Testis (tissue), 3 donors: ENCODE results near the gene SMC5. TPM values are rescaled to one million over a fixed set of nuclear protein-coding genes. Genes with fewer than 3 reads are reported as not detected.
A peak's percentile ranks its signal among the peaks of the same experiment; 100 is the strongest.

Experiments
- DNase-seq: peaks from one replicate; pipeline ENCODE4 v3.0.0-alpha.2; 2019
- H3K27ac ChIP-seq, 2 donors: fragments of 200-600 bp; sonication (generic); one replicate each; pipeline ENCODE4 v1.5.1; 2019
- H3K27me3 ChIP-seq: fragments of 200-600 bp; sonication (generic); one replicate; pipeline ENCODE4 v1.5.1; 2019
- H3K36me3 ChIP-seq: fragments of 200-600 bp; sonication (generic); one replicate; pipeline ENCODE4 v1.5.1; 2017; ENCODE audit warnings: low read depth; ENCODE audit errors: missing control alignments
- H3K4me1 ChIP-seq: fragments of 200-600 bp; sonication (generic); one replicate; pipeline ENCODE4 v1.5.1; 2019
- H3K4me3 ChIP-seq, 2 donors: fragments of 200-600 bp; sonication (generic); one replicate each; pipeline ENCODE4 v1.5.1; 2017 to 2019
- H3K9me3 ChIP-seq: fragments of 200-600 bp; sonication (generic); one replicate; pipeline ENCODE4 v1.5.1; 2017
- CTCF ChIP-seq, 3 experiments: fragments of 450-650 bp in 2 of 3; fragments of 200-600 bp in 1 of 3; sonication (generic) in 1 of 3; IDR thresholded peaks; one replicate each; pipeline ENCODE4 v1.5.1; 2016 to 2019; ENCODE audit warnings: antibody characterized with exemption in 3 of 3, mild to moderate bottlenecking in 2 of 3, moderate library complexity in 1 of 3
- POLR2A ChIP-seq: fragments of 450-650 bp; IDR thresholded peaks from one replicate; pipeline ENCODE4 v1.6.1; 2017; ENCODE audit warnings: antibody characterized with exemption, mild to moderate bottlenecking, moderate library complexity
- WGBS, 2 donors: methylation state at CpG; one replicate each; pipeline ENCODE4 v1.1.5; 2018; 5-methylcytosine and 5-hydroxymethylcytosine counted together
- intact Hi-C: fragments of 100-400 bp; cut with DNase I; formaldehyde crosslinking; loops from one replicate; pipeline ENCODE4 v1.15.1; 2023; ENCODE audit warnings: low total_unique reads
- polyA plus RNA-seq: library from polyadenylated mRNA; stranded (reverse); fragments of 350-450 nt; fragmentation: Illumina TruSeq; extraction: RNeasy Lipid Tissue Mini Kit (QIAGEN cat#74804); gene quantifications from one replicate; pipeline ENCODE4 v1.2.3, GENCODE V29; 2014; ENCODE audit warnings: low read depth, low replicate concordance; ENCODE audit not compliant: insufficient read depth
- total RNA-seq, 2 donors: library from RNA; depleted of rRNA; stranded (reverse); fragments of >200 nt; gene quantifications; one replicate each; pipeline ENCODE4 v1.2.3, GENCODE V29; 2016

SMC5 gene
- total and polyA plus RNA-seq, 3 donors from 2014 or later: 11.9 to 42.6 (median 39.0) TPM

GRCh38 chr9:70374962-70375618 lies 116.3 kb downstream of the SMC5 start:
- no peaks in the 10 kb centered on the region for H3K9me3 ChIP-seq
- peak overlapping the region in 1 of 2 donors; percentile 38 for H3K27ac ChIP-seq
- peak; percentile 27 for DNase-seq
- H3K4me3 ChIP-seq: no peak overlapping the region
- intact Hi-C loops: no loop called here
- H3K4me1 ChIP-seq: no peaks in the 10 kb centered on the region
- no peak for TF ChIP-seq CTCF (IDR thresholded peaks at IDR 0.05)
- no peak for TF ChIP-seq POLR2A
- no peaks in the 10 kb centered on the region for H3K36me3 ChIP-seq
- H3K27me3 ChIP-seq: no peaks in the 10 kb centered on the region
- 53 to 55% methylated on average over 17 of the region's 17 CpGs for WGBS, 2 donors

GRCh38 chr9:70382046-70382708 lies 123.4 kb downstream of the SMC5 start:
- intact Hi-C loops: no loop called here
- H3K4me1 ChIP-seq: no peaks in the 10 kb centered on the region
- no peak overlapping the region for H3K4me3 ChIP-seq
- H3K36me3 ChIP-seq: no peaks in the 10 kb centered on the region
- no peak overlapping the region for H3K27ac ChIP-seq
- TF ChIP-seq POLR2A: no peak
- TF ChIP-seq CTCF (IDR thresholded peaks at IDR 0.05): no peak
- H3K27me3 ChIP-seq: no peaks in the 10 kb centered on the region
- H3K9me3 ChIP-seq: no peaks in the 10 kb centered on the region
- peak; percentile 71 for DNase-seq
- 73 to 75% methylated on average over 6 of the region's 6 CpGs for WGBS, 2 donors

- H3K9me3 ChIP-seq: no peaks in the 10 kb centered on the region
- no peak overlapping the region for H3K27ac ChIP-seq
- DNase-seq: no peak
- no peak for TF ChIP-seq POLR2A
- TF ChIP-seq CTCF (IDR thresholded peaks at IDR 0.05): no peak
- no peaks in the 10 kb centered on the region for H3K27me3 ChIP-seq
- 74 to 75% methylated on average over 9 of the region's 9 CpGs for WGBS, 2 donors
- H3K4me1 ChIP-seq: no peaks in the 10 kb centered on the region
- no peaks in the 10 kb centered on the region for H3K36me3 ChIP-seq
- intact Hi-C loops: no loop called here
- H3K4me3 ChIP-seq: no peak overlapping the region
Observed at GRCh38 chr9:70382709-70383605, 124.2 kb downstream of the SMC5 start.

GRCh38 chr9:70385426-70385825 lies 126.6 kb downstream of the SMC5 start:
- no peak overlapping the region for H3K27ac ChIP-seq
- no peak overlapping the region for H3K4me3 ChIP-seq
- no peaks in the 10 kb centered on the region for H3K9me3 ChIP-seq
- H3K4me1 ChIP-seq: peaks cover 5% of the 10 kb centered on the region
- no peaks in the 10 kb centered on the region for H3K36me3 ChIP-seq
- TF ChIP-seq POLR2A: no peak
- TF ChIP-seq CTCF (IDR thresholded peaks at IDR 0.05): no peak
- no peak for DNase-seq
- 69 to 72% methylated on average over 3 of the region's 3 CpGs for WGBS, 2 donors
- intact Hi-C loops: no loop called here
- H3K27me3 ChIP-seq: no peaks in the 10 kb centered on the region
